ENCODE data around the gene CLIC1. TPM values are rescaled to one million over a fixed set of nuclear protein-coding genes. Genes with fewer than 3 reads are reported as not detected.

CLIC1 gene
- total and polyA plus RNA-seq, 3 donors from 2014 or later: 35.4 to 130 (median 93.5) TPM

- Histone ChIP-seq H3K36me3 (ENCODE audit: low read depth, missing control alignments) (no peaks in the 10 kb centered on the region), H3K27me3 (no peaks in the 10 kb centered on the region), H3K27ac (no peak overlapping the region), H3K4me3 (no peak overlapping the region), H3K9me3 (no peaks in the 10 kb centered on the region), H3K4me1 (no peaks in the 10 kb centered on the region)
- WGBS, 2 donors: 54 to 66% methylated on average over 10 to 12 of the region's 12 CpGs
- TF ChIP-seq POLR2A (IDR thresholded peaks at IDR 0.05) (no peak), CTCF (IDR thresholded peaks at IDR 0.05) (peak in 2 of 3 experiments; percentile 25 to 53)
- DNase-seq: peak; percentile 65
- intact Hi-C loops (cut with DNase I; ENCODE audit: low total_unique reads): no loop called here
These were observed 33.5 kb upstream of the CLIC1 start for GRCh38 chr6:31769684-31770371.

DNA sequence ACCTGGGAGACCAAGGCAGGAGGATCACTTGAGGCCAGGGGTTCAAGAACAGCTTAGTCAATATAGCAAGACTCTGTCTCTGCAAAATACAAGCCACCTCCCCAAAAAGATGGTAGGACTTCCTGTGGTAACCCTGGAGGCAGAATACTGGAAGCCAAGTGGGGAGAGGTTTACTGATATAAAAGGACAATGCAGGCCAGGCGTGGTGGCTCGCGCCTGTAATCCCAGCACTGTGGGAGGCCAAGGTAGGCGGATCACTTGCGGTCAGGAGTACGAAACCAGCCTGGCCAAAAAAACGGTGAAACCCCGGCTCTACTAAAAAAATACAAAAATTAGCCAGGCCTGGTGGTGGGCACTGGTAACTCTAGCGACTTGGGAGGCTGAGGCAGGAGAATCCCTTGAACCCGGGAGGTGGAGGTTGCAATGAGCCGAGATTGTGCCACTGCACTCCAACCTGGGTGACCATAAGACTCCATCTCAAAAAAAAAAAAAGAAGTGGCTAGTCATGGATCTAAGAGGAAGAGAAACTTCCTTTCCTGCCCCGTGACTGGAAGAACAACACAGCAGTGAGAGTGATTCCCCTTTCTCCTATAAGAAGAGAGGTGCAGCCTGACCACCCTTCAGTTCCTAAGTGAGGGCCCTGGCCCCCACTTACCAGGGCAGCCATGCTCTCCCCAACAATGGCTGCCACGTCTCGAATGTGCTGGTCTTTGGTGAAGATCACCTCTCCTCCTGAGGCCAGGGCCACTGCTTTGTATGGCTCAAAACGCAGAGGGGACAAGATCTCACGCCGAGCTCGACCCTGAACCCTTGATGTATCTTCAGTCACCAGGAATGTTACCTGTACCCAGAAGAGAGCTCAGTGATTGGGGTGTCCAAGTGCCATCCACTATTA is 32.3 kb upstream of the CLIC1 start:
- no peak for TF ChIP-seq POLR2A (IDR thresholded peaks at IDR 0.05)
- intact Hi-C loops (cut with DNase I; ENCODE audit: low total_unique reads): no loop called here
- no peaks in the 10 kb centered on the region for H3K27me3 ChIP-seq
- H3K4me3 ChIP-seq: no peak overlapping the region
- WGBS, 2 donors: 89 to 91% methylated on average over 17 to 18 of the region's 18 CpGs
- H3K4me1 ChIP-seq: no peaks in the 10 kb centered on the region
- H3K27ac ChIP-seq: no peak overlapping the region
- no peak for DNase-seq
- no peaks in the 10 kb centered on the region for H3K36me3 ChIP-seq (ENCODE audit: low read depth, missing control alignments)
- no peaks in the 10 kb centered on the region for H3K9me3 ChIP-seq

GRCh38 chr6:31767096-31767645 is 30.8 kb upstream of the CLIC1 start:
- H3K36me3 ChIP-seq (ENCODE audit: low read depth, missing control alignments): no peaks in the 10 kb centered on the region
- intact Hi-C loops (cut with DNase I; ENCODE audit: low total_unique reads): no loop called here

DNA sequence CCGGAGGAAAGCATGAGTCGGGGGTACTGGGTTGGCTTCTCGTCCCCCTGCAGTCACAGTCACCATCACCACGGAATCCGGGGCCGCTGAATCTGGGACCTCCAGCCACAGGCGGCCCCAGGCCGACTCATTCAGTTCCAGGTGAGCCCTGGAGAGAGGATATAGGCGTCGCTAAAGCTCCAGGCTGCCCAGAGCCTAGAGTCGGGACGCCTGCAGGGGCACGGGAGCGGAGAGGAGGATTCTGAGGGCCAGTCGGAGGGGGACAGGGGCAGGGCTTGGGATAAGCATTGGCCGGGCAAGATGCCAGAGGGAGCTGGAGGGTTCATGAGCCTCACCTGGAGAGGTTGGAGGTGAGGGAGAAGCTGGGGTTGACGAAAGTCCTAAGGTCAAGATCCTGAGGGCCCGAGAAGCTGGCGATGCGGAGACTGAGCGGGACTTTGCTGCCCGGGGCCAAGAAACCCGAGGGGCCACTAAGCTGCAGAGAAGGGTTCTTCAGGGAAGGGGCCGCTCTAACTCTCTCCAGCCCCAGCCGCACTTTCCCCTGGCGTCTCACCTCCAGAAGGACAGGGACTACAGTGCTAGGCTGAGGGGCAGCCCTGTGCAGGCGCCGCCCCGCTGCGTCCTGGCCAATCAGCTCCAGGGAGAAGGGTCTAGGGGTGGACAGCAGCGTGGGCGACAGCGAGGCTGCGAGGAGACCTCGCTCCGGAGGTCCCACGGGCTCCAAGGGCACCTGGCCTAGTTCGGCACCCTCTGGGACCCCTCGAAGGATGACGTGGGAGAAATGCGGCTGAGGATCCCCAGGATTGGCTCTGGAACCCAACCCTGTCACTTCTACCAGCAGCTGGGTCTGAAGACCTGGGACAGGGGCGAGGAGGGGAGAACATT is 29.8 kb upstream of the CLIC1 start:
- DNase-seq: no peak
- Histone ChIP-seq H3K4me3 (no peak overlapping the region), H3K27ac (no peak overlapping the region), H3K4me1 (no peaks in the 10 kb centered on the region), H3K9me3 (no peaks in the 10 kb centered on the region), H3K27me3 (no peaks in the 10 kb centered on the region), H3K36me3 (ENCODE audit: low read depth, missing control alignments) (no peaks in the 10 kb centered on the region)
- WGBS, 2 donors: 54 to 67% methylated on average over 13 to 42 of the region's 42 CpGs
- intact Hi-C loops (cut with DNase I; ENCODE audit: low total_unique reads): no loop called here
- TF ChIP-seq CTCF (IDR thresholded peaks at IDR 0.05): no peak
- no peak for TF ChIP-seq POLR2A (IDR thresholded peaks at IDR 0.05)

More at GRCh38 chr6:31767096-31767645, 30.8 kb upstream of the CLIC1 start:
- 75 to 84% methylated on average over 3 to 6 of the region's 6 CpGs for WGBS, 2 donors
- Histone ChIP-seq H3K9me3 (no peaks in the 10 kb centered on the region), H3K27me3 (no peaks in the 10 kb centered on the region), H3K4me1 (no peaks in the 10 kb centered on the region), H3K27ac (no peak overlapping the region), H3K4me3 (no peak overlapping the region)
- DNase-seq: no peak
- TF ChIP-seq CTCF (IDR thresholded peaks at IDR 0.05): no peak
- TF ChIP-seq POLR2A (IDR thresholded peaks at IDR 0.05): no peak

All from testis (tissue), 3 donors.